Activated naive CD4-positive, alpha-beta T cell (primary cell): ENCODE data around the gene RAB3B.

ENCODE experiments used
- DNase-seq, 4 experiments: peaks; one replicate each; lab custom pipeline; 2025; lab: John Stamatoyannopoulos, UW

RAB3B gene

GRCh38 chr1:51956528-51957509, 33.7 kb downstream of the RAB3B start:
- DNase-seq, result no peak

DNA sequence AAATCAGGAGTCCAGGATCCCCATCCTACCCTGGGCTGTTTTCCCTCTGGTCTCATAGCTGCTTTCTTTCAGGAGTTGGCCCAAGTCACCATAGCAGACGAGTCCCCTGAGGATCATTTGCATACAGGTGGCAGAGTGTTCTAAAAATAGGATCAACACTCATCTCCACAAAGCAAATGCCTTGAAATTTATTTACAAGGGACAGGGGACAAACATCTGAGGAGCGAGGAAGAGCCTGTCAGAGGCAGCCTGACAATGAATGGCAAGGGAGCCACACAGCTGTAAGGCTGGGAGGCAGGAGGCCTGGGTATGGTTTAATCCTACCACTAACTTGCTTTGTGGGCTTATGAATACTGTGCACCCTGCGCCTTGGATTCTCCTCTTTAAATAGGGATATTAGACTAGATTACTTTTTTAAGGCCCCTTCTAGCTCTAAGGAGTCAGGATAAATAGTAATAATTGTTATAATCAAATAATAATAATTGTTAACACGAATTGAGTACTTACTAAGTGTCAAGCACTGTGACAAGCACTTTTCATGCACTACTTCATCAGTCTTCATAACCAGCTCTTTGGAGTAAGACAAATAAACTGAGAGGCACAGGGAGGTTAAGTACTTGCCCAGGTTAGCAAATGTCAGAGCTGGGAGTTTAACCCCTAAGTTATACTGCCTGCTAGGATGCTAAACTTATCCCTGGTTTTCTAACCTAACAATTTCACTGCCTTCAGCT, 34.5 kb downstream of the RAB3B start:
- DNase-seq, result no peak

- no peak for DNase-seq
Observed at GRCh38 chr1:51954783-51955182, 35.7 kb downstream of the RAB3B start.

DNA sequence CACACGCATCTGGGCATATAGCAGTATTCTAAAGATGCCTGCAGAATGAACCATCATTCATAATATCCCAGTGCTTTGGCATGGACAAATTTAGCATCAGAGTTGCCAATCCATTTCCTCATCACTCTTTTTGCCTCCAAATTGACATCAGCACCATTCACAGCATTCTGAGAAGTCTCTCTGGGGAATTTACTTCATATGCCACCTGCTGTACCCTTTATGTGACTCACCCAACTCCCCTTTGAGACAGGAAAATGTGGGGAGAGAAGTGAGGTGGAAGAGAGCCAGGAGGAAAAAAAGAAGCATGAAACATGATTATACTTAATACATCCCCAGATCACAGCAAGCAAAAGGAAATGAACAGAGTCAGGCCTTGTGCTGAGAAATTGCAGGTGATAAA, 37.4 kb downstream of the RAB3B start:
- no peak for DNase-seq

DNA sequence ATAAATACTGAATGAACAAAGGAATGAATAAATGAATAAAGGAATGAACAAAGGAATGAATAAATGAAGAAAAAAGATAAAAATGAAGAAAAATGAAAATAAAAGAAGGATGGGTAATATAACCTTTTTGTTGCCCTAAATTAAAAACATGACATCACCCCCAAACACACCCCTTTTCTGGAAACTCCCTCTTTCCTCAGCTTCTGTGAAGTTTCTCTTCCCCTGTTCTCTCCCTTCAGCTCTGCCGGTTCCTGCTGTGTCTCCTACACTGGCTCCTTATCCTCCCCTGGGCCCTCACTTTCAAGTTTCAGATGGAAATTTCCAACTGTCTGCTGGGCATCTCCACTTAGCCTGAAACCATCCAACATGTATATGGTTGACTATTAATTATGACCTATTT, 37.9 kb downstream of the RAB3B start:
- DNase-seq, result no peak

DNA sequence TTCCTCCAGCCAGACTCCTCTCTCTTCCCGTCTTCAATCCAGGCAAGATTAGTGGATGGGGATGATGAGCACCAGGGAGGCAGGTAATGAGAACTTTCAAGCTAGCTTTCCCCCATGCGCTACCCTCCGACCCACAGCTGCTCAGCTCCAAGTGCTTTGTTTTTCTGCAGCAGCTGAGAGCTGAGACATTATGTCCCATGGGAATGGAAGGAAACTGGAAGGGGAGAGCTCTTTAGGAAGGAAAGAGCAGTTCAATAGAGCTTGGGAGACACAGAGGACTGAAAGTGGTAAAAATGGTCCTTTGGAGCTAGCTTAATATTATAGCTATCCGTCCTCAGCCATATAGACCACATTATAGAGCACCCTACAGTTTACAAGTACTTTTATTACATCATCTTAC, 39.8 kb downstream of the RAB3B start:
- no peak for DNase-seq

GRCh38 chr1:51949014-51949702, 41.3 kb downstream of the RAB3B start:
- no peak for DNase-seq

DNA sequence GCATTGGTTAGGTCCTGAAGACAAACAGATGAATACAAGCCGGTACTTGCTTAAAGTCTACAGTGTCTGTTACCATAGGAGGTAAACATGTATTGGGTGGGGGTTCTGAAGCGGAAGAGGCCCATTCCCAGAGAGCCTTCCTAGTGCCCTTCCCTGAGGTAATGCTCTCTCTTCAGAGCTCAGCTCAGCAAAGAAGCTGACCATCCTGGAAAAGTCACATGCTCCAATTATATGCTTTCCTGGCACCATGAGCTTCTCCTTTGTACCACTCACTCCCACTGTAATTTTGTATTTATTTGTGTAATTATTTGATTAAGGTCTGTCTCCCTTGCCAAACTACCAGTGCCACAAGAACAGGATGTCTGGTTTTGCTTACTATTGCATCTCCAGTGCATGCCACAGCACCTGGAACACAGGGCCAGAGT, 42.0 kb downstream of the RAB3B start:
- no peak for DNase-seq

DNA sequence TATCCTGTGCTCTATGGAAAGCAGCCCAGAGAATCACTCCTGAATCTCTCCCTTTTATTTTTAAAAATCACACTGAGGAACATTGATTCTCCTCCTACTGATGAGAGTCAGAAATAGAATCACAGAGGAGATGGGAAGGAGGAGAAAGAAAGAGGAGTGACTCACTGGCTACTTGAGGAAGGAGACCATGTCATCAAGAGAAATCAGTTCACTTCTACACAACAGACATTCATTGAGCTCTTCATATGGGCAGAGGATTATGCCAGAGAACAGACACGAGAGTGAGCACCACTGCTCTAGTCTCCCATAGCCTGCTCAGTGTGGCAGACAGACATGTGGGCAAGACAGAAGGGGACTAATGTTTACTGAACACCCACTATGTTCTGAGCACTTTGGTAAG, 44.2 kb downstream of the RAB3B start:
- DNase-seq, result no peak

DNA sequence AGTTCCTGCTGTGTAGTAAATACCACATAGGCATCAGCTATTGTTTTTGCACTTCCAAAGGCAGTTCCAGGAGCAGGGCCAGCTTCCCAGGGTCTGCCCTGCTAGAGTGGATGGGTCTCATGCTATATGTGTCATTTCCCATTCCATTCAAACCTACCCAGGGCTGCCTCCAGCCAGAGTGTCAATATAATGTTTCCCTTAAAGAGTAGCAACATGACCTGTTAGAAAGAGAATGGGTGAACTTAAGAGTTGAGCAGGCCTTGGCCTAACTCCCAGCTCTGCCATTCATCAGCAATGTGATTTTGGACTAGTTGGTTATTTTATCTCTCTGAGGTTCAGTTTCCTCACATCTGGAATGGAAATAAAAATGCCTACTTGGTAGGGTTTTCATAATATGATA, 44.9 kb downstream of the RAB3B start:
- DNase-seq, result no peak

DNA sequence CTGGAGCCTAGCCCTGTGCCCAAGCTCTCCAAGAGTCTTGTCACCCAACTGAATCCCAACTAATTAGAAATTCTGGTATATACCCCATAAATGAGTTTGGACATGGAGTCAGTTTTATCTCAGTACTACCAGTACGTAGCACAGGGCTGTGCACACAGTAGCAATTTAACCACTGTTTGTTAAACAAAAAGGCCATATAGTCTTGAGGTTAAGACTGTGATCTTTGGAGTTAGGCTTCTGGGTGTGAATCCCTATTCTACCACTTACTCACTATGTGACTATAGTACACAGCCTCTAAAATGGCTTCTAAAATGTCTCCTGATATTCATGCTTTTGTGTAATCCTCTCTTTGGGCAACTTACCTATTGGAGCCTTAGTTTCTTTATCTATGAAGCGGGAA, 48.2 kb downstream of the RAB3B start:
- DNase-seq, result no peak

DNA sequence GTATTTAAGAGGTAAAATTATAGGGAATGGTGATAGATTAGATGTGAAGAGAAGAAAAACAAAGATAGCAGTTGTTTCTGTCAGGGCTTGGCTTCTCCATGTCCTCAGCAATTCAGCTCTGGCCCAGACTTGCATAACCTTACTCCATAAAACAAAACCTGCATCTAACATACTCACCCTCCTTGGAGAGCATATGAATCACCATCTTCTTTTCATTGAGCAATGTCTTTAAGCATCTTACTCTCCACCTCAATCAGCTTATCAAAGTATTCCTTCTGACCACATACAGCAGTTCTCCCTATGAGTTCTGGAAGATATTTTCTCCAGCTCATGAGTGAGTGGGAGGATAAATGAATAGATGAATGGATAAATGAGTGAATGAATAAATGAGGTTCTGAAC, 49.0 kb downstream of the RAB3B start:
- DNase-seq, result no peak

- DNase-seq, result no peak
Observed at GRCh38 chr1:51937112-51937511, 53.4 kb downstream of the RAB3B start.

DNA sequence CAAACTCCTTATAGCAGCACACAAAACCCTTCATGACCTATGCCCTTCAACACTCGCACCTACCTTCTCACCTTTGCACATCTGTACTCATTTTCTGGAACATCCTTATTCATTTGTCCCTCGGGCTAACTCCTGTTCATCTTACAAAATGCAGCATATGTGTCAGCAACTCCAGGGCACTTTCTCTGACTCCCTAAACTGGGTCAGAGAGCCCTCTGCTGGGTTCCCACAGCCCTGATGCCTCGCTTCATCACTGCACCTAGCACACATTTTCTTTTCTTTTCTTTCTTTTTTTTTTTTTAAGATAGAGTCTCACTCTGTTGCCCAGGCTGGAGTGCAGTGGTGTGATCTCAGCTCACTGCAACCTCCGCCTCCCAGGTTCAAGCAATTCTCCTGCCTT, 54.0 kb downstream of the RAB3B start:
- DNase-seq, result no peak

DNA sequence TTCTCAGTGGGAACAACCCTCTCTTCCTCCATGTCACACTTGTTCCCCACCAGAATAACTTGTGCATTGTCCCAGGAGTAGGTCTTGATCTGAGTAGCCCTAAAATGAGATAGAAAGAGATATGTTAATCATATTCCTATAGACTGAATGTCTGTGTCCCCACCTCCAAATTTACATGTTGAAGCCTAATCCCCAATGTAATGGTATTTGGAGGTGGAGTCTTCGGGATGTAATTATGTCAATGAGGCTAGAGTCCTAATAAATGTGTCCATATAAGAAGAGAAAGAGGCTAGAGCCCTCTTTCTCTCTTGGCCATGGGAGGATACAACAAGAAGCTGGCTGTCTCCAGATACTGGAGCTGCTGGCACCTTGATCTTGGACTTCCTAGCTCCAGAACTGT, 57.2 kb downstream of the RAB3B start:
- no peak for DNase-seq

- no peak for DNase-seq
Observed at GRCh38 chr1:51930329-51930728, 60.2 kb downstream of the RAB3B start.

DNA sequence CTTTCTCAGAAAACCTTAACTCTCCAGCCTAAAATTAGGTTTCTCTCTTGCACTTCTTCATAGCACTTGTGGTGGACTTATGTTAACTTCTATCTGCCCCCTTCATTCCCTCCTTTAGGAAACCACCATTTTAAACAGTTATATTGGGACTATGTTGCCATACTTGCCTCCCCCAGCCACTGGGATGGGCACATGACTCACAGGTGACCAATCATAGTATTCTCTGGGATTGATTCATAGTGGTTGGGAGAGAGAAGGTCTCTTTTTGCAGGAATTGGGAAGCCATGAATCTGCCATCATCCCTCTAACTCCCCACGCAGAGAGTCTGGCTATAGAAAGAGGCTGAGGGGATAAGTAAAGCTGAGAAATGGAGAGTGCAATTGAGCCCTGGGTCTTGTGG, 61.6 kb downstream of the RAB3B start:
- DNase-seq, result no peak

DNA sequence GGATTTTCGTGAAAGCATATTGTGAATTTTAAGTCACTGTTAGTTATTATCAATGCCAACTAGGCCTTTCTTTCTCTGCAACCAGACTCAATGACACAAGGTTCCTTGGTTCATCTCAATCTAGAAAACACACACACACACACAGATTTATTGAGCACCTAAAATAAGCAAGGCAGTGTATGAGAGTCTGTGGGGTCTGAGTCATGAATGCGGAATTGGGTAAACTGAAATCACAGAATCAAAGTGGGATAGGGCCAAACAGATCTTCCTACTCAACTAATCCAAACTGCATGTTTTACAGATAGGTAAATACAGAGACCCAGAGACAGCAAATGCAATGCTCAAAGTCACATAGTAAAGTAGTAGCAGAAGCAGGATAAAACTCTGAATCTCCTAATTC, 63.5 kb downstream of the RAB3B start:
- no peak for DNase-seq

DNA sequence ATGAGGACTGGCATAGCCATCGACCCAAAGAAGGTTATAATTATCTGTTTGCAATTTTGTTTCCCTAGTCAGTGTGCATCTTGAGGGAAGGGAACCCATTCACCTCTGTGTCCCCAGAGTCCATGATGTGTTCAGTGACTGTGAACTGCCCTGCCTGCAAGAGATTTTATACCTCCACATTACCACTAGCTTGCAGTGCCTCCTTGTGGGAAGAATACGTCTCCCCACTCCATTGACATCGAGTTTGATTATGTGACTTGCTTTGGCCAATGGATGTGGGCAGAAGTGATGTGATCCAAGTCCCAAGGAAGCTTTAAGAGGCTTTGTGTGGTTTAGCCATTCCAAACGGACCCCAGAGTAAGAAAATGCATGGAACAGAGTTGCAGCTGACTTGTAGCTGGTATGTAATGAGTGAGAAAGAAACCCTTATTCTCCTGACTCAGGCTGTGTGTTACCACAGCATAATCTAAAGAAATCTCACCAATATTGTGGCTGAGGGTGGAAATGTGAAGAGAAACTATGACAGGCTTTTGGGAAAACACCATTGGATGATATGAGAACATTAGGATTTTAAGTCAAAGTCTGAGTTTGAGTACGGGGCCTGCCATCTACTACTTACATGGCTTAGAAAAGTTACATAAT, 64.2 kb downstream of the RAB3B start:
- no peak for DNase-seq

- DNase-seq, result no peak
Observed at GRCh38 chr1:51924455-51924854, 66.0 kb downstream of the RAB3B start.

- DNase-seq, result no peak
Observed at GRCh38 chr1:51922040-51922439, 68.5 kb downstream of the RAB3B start.

DNA sequence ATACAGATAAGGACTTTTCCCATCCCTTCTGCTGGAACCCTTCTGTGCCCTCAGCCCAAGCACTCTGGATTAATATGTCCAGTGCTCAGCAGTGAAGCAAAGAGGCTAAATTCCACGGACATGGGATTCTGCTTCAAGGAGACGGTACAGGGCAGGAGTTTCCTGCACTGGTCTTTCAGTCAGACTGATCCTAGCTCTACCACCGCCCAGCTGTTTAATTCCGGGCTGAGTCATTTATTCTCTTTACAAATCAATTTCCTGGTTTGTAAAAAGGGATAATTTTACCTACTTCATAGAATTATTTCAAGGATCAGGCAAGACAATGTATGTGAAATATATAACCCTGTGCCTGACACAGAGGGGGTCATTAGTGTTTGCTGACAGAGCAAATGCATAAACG, 70.4 kb downstream of the RAB3B start:
- no peak for DNase-seq
